HCT116 (cell line): ENCODE data around the gene CELF1.

Experiments used
- CEBPB ChIP-seq: IDR thresholded peaks from 2 replicates; pipeline ENCODE4 v1.6.1; 2012; ENCODE audit warnings: low read depth
- EZH2 ChIP-seq: fragments of 200-600 bp; sonication (generic); IDR thresholded peaks from 2 replicates; pipeline ENCODE4 v1.6.1; 2017; ENCODE audit warnings: antibody characterized with exemption, mixed run types
- POLR2A ChIP-seq: IDR thresholded peaks from 2 replicates; pipeline ENCODE4 v1.7.0; 2011; ENCODE audit warnings: borderline replicate concordance; ENCODE audit not compliant: insufficient read depth, insufficient read length; ENCODE audit errors: extremely low read depth
- SIN3A ChIP-seq: IDR thresholded peaks from 2 replicates; pipeline ENCODE4 v1.6.1; 2012; ENCODE audit warnings: low read depth
- SP1 ChIP-seq: IDR thresholded peaks from 2 replicates; pipeline ENCODE4 v1.6.1; 2012; ENCODE audit warnings: low read depth
- YY1 ChIP-seq: IDR thresholded peaks from 2 replicates; pipeline ENCODE4 v1.6.1; 2011; ENCODE audit warnings: low read length, low read depth, moderate library complexity, mild to moderate bottlenecking; ENCODE audit not compliant: insufficient replicate concordance; ENCODE audit errors: extremely low read depth
- TF ChIP-seq, protein P1 (sequence below), 3 experiments: fragments of 200-600 bp in 1 of 3; sonication (generic) in 1 of 3; IDR thresholded peaks in 2 of 3; conservative IDR thresholded peaks in 1 of 3; 2 replicates each; pipeline ENCODE4 v1.5.1; 2012 to 2017; ENCODE audit warnings: low read depth in 2 of 3, low read length in 2 of 3, antibody characterized with exemption in 1 of 3, borderline replicate concordance in 1 of 3, control low read depth in 1 of 3, mild to moderate bottlenecking in 1 of 3, mixed read lengths in 1 of 3, mixed run types in 1 of 3, moderate library complexity in 1 of 3; ENCODE audit not compliant: insufficient read depth in 1 of 3
- TF ChIP-seq, protein P2 (sequence below): IDR thresholded peaks from 2 replicates; pipeline ENCODE4 v1.6.1; 2012
- TF ChIP-seq, protein P3 (sequence below): IDR thresholded peaks from 2 replicates; pipeline ENCODE4 v1.6.1; 2012
- TF ChIP-seq, protein P4 (sequence below): IDR thresholded peaks from 2 replicates; pipeline ENCODE4 v1.6.1; 2012; ENCODE audit warnings: low read depth

DNA sequence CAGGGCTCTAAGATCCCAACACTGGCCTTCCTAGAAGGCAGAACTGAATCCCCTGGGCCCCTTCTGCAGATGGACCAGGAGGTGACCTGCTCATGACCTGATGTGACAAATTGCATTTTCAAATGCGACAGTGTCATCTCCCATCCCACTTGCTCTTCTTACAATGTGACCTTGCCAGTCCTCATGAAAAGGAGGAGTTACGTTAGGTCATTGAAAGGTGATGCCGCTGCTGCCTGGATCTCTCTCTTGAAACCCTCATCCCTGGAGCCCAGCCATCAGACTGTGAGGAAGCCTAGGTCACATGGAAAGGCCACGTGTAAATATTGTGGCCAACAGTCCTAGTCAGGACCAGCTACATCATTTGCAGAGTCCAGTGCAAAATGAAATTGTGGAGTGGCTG, 47.0 kb upstream of the CELF1 start:
- TF ChIP-seq, protein P1, sequence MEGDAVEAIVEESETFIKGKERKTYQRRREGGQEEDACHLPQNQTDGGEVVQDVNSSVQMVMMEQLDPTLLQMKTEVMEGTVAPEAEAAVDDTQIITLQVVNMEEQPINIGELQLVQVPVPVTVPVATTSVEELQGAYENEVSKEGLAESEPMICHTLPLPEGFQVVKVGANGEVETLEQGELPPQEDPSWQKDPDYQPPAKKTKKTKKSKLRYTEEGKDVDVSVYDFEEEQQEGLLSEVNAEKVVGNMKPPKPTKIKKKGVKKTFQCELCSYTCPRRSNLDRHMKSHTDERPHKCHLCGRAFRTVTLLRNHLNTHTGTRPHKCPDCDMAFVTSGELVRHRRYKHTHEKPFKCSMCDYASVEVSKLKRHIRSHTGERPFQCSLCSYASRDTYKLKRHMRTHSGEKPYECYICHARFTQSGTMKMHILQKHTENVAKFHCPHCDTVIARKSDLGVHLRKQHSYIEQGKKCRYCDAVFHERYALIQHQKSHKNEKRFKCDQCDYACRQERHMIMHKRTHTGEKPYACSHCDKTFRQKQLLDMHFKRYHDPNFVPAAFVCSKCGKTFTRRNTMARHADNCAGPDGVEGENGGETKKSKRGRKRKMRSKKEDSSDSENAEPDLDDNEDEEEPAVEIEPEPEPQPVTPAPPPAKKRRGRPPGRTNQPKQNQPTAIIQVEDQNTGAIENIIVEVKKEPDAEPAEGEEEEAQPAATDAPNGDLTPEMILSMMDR (IDR thresholded peaks at IDR 0.05 in 2 of 3, conservative IDR thresholded peaks at IDR 0.05 in 1 of 3; ENCODE audit: borderline replicate concordance in 1 of 3, insufficient read depth in 1 of 3, low read depth in 2 of 3, low read length in 2 of 3) = no peak
- TF ChIP-seq POLR2A = no peak
- TF ChIP-seq SP1 = no peak
- TF ChIP-seq SIN3A = no peak
- TF ChIP-seq, protein P2, sequence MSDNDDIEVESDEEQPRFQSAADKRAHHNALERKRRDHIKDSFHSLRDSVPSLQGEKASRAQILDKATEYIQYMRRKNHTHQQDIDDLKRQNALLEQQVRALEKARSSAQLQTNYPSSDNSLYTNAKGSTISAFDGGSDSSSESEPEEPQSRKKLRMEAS = no peak
- TF ChIP-seq EZH2 = no peak
- TF ChIP-seq YY1 = no peak
- TF ChIP-seq, protein P3, sequence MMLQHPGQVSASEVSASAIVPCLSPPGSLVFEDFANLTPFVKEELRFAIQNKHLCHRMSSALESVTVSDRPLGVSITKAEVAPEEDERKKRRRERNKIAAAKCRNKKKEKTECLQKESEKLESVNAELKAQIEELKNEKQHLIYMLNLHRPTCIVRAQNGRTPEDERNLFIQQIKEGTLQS = no peak
- TF ChIP-seq, protein P4, sequence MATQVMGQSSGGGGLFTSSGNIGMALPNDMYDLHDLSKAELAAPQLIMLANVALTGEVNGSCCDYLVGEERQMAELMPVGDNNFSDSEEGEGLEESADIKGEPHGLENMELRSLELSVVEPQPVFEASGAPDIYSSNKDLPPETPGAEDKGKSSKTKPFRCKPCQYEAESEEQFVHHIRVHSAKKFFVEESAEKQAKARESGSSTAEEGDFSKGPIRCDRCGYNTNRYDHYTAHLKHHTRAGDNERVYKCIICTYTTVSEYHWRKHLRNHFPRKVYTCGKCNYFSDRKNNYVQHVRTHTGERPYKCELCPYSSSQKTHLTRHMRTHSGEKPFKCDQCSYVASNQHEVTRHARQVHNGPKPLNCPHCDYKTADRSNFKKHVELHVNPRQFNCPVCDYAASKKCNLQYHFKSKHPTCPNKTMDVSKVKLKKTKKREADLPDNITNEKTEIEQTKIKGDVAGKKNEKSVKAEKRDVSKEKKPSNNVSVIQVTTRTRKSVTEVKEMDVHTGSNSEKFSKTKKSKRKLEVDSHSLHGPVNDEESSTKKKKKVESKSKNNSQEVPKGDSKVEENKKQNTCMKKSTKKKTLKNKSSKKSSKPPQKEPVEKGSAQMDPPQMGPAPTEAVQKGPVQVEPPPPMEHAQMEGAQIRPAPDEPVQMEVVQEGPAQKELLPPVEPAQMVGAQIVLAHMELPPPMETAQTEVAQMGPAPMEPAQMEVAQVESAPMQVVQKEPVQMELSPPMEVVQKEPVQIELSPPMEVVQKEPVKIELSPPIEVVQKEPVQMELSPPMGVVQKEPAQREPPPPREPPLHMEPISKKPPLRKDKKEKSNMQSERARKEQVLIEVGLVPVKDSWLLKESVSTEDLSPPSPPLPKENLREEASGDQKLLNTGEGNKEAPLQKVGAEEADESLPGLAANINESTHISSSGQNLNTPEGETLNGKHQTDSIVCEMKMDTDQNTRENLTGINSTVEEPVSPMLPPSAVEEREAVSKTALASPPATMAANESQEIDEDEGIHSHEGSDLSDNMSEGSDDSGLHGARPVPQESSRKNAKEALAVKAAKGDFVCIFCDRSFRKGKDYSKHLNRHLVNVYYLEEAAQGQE = no peak
- TF ChIP-seq CEBPB = no peak
